Ramos (cell line): ENCODE results near the gene VIT.

Experiments
- in situ Hi-C: fragments of 300-500 bp; cut with MboI; formaldehyde crosslinking; loops from one replicate; pipeline ENCODE4 v1.14.3; 2022; ENCODE audit warnings: low sequenced_read_pairs; ENCODE audit not compliant: unreplicated experiment

VIT gene

GRCh38 chr2:36834731-36835524, 138.4 kb downstream of the VIT start:
- in situ Hi-C loops: no loop called here

DNA sequence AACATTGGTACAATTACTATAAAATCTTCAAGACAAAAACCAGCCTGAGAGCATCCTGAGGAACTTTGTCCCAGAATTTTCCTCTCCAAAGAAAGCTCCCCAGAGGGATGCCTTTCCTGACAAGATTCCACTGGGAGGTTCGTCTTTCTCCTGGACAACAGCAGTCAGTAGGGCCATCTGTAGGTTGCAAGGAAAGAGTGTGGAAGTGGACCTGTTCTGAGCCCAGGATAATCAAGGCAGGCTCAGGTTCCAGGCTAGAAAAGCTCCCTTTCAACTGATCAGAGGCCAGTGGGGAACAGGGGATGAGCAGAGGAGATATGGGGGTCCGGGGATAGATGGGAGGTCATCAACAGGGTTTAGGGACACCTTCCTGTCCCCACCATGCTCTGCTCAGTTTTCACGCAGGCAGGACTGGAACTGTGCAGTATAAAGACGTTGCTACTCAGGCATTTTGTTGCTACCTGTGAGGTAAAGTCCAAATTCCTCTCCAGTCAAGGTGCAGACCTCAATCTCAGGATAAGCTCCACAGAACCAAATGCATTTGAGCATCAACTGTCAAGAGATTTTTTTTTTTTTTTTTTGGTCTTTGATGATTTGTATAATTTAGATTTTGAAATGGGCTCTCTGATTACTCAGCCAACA, 143.6 kb downstream of the VIT start:
- in situ Hi-C loops: no loop called here

DNA sequence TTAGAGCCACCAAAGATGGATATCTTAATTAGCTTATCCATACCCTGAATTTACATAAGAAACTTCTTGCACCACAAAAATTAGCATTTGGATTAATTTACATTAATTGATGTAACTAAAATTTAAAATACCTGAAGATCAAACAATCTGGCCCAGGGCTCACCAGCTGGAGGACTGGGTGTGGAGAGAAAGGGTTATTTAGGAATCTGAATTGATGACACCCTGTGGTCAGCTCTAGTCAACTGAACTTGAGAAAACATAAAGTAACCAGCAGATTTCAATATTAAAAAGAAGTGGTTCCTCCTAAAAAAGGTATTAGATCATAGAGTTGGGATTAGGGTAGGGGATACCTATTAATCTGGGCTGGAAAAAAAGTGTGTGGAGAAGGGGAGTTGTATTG, 147.3 kb downstream of the VIT start:
- in situ Hi-C loops: no loop called here

DNA sequence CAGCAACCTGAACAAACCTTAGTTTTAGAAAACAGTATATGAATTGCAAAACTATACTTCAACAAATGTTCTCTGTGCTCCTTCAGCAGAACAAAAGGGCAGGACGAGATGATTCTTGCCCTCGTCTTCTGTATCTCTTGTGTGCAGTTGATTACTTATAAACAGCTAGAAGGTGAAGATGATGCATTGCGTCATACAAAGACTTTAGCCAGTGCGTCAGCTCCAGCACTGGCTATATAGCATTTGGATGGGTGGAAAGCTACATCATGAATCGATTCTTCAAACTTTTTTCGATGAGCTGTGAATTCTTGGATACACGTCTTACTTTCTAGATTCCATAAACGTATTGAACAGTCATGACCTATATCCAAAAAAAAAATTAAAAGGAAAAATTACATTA, 152.8 kb downstream of the VIT start:
- in situ Hi-C loops: no loop called here

DNA sequence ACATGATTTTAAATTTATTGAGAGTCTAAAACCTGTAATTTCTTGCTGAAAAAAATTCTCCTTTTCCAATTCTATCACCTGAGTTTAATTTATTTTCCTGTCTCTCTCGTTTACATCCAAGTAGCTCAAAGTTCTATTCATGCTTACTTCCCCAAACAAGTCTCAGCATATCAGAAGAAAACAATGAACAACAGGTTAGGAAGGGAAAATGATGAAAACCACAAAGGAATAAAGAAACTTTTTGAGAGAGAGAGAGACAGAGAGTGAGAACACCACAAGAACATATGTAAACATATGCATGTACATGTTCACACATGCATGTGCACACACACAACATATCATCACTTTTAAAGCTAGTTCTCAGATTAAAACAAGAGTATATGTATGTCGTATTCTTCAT, 157.7 kb downstream of the VIT start:
- in situ Hi-C loops: no loop called here

GRCh38 chr2:36855429-36855828, 158.9 kb downstream of the VIT start:
- in situ Hi-C loops: no loop called here

GRCh38 chr2:36857713-36858112, 161.2 kb downstream of the VIT start:
- in situ Hi-C loops: no loop called here

- in situ Hi-C loops: no loop called here
Measured at GRCh38 chr2:36858551-36859365, 162.3 kb downstream of the VIT start.

DNA sequence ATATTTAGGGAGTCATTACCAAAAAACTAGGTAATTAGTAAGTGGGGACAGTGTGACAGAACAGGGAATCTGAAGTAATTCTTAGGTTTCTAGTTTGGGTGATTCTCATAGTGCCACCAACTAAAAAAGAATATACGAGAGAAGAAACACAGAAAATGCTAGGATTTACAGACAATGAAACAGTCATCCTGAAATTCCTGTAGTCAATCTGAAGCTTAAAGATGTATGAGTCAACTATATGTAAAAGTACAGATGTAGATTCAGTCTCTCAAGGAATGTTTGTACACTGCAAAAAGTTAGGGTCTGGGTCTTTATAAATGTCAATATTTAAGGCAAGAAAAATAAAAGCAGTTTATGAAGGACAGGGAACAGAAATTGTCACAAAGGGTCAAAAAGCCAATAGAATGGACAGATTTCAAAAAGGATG, 162.9 kb downstream of the VIT start:
- in situ Hi-C loops: no loop called here

DNA sequence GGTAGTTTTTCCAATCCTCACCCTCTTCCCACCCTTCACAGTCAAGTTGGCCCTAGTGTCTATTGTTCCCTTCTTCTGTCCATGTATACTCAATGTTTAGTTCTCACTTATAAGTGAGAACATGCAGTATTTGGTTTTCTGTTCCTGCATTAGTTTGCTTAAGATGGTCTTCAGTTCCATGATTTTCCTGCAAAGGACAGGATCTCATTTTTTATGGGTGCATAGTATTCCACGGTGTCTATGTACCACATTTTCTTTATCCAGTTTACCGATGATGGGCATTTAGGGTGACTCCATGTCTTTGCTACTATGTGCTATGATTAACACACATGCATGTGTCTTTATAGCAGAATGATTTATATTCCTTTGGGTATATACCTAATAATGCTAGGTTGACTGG, 165.4 kb downstream of the VIT start:
- in situ Hi-C loops: no loop called here
